ENCODE data around the gene MAN2A2.
"Not testable (repeated sequence)": the region's sequence is repeated elsewhere in the genome, so short reads cannot be mapped to it uniquely, and the experiment has no call there.

Gene MAN2A2

GRCh38 chr15:90871139-90871715 lies 31.9 kb upstream of the MAN2A2 start:
- DNase-seq (ENCODE audit: insufficient read length, low spot score), result no peak
- FAIRE-seq, result no peak

- DNase-seq (ENCODE audit: insufficient read length, low spot score), result no peak
- no peak for FAIRE-seq
These were observed 31.2 kb upstream of the MAN2A2 start for GRCh38 chr15:90871716-90872485.

- no peak for FAIRE-seq
- no peak for DNase-seq (ENCODE audit: insufficient read length, low spot score)
These were observed 30.5 kb upstream of the MAN2A2 start for GRCh38 chr15:90872486-90873184.

- FAIRE-seq (no peak), DNase-seq (ENCODE audit: insufficient read length, low spot score) (no peak)
These were observed 29.6 kb upstream of the MAN2A2 start for GRCh38 chr15:90873488-90873997.

GRCh38 chr15:90873998-90874605 lies 29.0 kb upstream of the MAN2A2 start:
- DNase-seq (ENCODE audit: insufficient read length, low spot score) (no peak), FAIRE-seq (no peak)

- DNase-seq (ENCODE audit: insufficient read length, low spot score); FAIRE-seq: not testable (repeated sequence)
These were observed 28.1 kb upstream of the MAN2A2 start for GRCh38 chr15:90874986-90875385.

- no peak for FAIRE-seq
- no peak for DNase-seq (ENCODE audit: insufficient read length, low spot score)
These were observed 27.5 kb upstream of the MAN2A2 start for GRCh38 chr15:90875549-90875981.

- FAIRE-seq, result no peak
- DNase-seq (ENCODE audit: insufficient read length, low spot score), result no peak
These were observed 27.1 kb upstream of the MAN2A2 start for GRCh38 chr15:90876046-90876445.

- no peak for FAIRE-seq
- no peak for DNase-seq (ENCODE audit: insufficient read length, low spot score)
These were observed 26.5 kb upstream of the MAN2A2 start for GRCh38 chr15:90876512-90877170.

GRCh38 chr15:90877315-90877714 lies 25.8 kb upstream of the MAN2A2 start:
- FAIRE-seq (no peak), DNase-seq (ENCODE audit: insufficient read length, low spot score) (no peak)

- DNase-seq (ENCODE audit: insufficient read length, low spot score), result no peak
- no peak for FAIRE-seq
These were observed 25.1 kb upstream of the MAN2A2 start for GRCh38 chr15:90877996-90878395.

GRCh38 chr15:90878660-90879059 lies 24.4 kb upstream of the MAN2A2 start:
- FAIRE-seq, result no peak
- no peak for DNase-seq (ENCODE audit: insufficient read length, low spot score)

GRCh38 chr15:90879730-90880366 lies 23.3 kb upstream of the MAN2A2 start:
- FAIRE-seq, result no peak
- DNase-seq (ENCODE audit: insufficient read length, low spot score), result no peak

- no peak for FAIRE-seq
- DNase-seq (ENCODE audit: insufficient read length, low spot score), result no peak
These were observed 22.5 kb upstream of the MAN2A2 start for GRCh38 chr15:90880381-90881145.

- FAIRE-seq (no peak), DNase-seq (ENCODE audit: insufficient read length, low spot score) (no peak)
These were observed 21.7 kb upstream of the MAN2A2 start for GRCh38 chr15:90881181-90881977.

GRCh38 chr15:90881978-90882721 lies 21.0 kb upstream of the MAN2A2 start:
- FAIRE-seq (no peak), DNase-seq (ENCODE audit: insufficient read length, low spot score) (no peak)

GRCh38 chr15:90882781-90883525 lies 20.1 kb upstream of the MAN2A2 start:
- DNase-seq (ENCODE audit: insufficient read length, low spot score), result no peak
- FAIRE-seq, result no peak

Measured in HTR-8/SVneo (cell line).